Measurements from ENCODE around the gene LMLN. TPM values are rescaled to one million over a fixed set of nuclear protein-coding genes. Genes with fewer than 3 reads are reported as not detected.
"Not testable (repeated sequence)": the region's sequence is repeated elsewhere in the genome, so short reads cannot be mapped to it uniquely, and the experiment has no call there.

The LMLN gene
- polyA plus RNA-seq, 3 donors = 0.56 to 2.5 (median 1.3) TPM

GRCh38 chr3:197997936-197998335 is 37.9 kb downstream of the LMLN start:
- 97 to 100% (median 98%) methylated on average over 3 of the region's 3 CpGs for WGBS, 3 donors
- no peak overlapping the region for H3K27ac ChIP-seq (ENCODE audit: low read depth, low read length)

- no peak overlapping the region for H3K27ac ChIP-seq (ENCODE audit: low read depth, low read length)
- 96% methylated on average over 5 of the region's 5 CpGs for WGBS, 3 donors
Observed at GRCh38 chr3:198017090-198017489, 57.1 kb downstream of the LMLN start.

DNA sequence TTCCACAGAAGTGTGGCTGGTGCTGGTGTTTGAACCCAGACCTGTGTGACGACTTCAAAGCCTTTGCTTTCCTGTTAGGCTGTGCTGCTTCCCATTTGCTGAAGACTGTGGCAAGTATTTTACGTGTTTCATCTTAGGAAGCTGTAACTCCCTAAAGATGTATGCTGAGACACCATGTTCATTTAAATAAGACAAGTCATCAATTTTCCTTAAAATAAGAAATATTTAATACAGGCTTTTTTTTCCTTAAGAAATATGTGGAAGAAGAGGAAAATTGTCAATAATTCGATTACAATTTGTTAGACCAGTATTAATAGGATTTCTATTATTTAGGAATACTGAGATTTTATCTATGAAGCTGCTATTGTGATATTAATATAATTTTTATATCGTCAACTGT is 58.4 kb downstream of the LMLN start:
- WGBS, 3 donors = 84 to 90% (median 86%) methylated on average over 4 of the region's 4 CpGs
- H3K27ac ChIP-seq (ENCODE audit: low read depth, low read length) = no peak overlapping the region

DNA sequence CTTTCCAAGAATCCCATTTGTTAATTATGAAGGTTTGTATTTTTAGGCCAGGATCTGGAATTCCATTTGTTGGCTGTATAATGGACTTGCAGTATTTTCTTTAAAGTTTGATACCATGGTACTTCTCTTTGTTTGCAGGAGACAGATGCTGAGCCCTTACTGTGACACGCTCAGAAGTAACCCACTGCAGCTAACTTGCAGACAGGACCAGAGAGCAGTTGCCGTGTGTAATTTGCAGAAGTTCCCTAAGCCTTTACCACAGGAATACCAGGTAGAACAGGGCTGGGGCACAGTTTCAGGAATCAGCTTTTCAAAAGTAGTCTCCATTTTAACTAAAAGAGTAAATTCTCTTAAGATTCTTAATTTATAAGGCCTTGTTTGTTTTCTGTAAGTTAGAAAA is 59.1 kb downstream of the LMLN start:
- WGBS, 3 donors = 80 to 95% (median 85%) methylated on average over 2 of the region's 2 CpGs
- no peak overlapping the region for H3K27ac ChIP-seq (ENCODE audit: low read depth, low read length)

DNA sequence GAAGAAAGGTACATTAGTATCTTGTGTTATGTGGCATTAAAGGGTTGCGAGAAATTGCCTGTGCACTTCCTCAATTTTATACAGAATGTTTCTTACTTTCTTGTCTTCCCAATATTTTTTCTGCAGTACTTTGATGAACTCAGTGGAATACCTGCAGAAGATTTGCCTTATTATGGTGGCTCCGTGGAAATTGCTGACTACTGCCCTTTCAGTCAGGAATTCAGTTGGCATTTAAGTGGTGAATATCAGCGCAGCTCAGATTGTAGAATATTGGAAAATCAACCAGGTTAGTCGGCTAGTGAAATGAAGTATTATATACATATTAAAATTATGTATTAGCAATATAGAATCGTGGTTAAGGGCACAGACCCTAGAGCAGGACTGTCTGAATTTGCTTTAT is 61.3 kb downstream of the LMLN start:
- H3K27ac ChIP-seq (ENCODE audit: low read depth, low read length) = no peak overlapping the region
- WGBS, 3 donors = 93 to 94% (median 94%) methylated on average over 5 of the region's 5 CpGs

DNA sequence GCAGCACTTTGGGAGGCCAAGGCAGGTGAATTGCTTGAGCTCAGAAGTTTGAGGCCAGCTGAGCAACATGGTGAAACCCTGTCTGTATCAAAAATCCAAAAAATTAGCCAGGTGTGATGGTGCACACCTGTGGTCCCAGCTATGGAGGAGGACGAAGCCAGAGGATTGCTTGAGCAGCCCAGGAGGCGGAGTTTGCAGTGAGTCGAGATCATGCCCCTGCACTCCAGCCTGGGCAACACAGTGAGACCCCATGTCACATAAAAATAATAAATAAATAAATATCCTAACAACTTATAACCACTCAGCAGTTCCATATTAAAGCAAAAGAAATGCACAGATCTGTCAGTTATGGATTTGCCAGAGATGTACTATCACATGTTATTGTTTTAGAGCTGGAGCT is 62.6 kb downstream of the LMLN start:
- WGBS, 3 donors = 91 to 97% (median 95%) methylated on average over 3 of the region's 3 CpGs

GRCh38 chr3:198025644-198026043 is 65.6 kb downstream of the LMLN start:
- no peak overlapping the region for H3K27ac ChIP-seq (ENCODE audit: low read depth, low read length)
- 90 to 92% (median 91%) methylated on average over 8 of the region's 8 CpGs for WGBS, 3 donors

More for the DNA sequence above, 62.6 kb downstream of the LMLN start:
- H3K27ac ChIP-seq (ENCODE audit: low read depth, low read length) = no peak overlapping the region

- 90 to 93% (median 91%) methylated on average over 5 of the region's 5 CpGs for WGBS, 3 donors
- no peak overlapping the region for H3K27ac ChIP-seq (ENCODE audit: low read depth, low read length)
Observed at GRCh38 chr3:198026620-198027019, 66.6 kb downstream of the LMLN start.

- 87 to 91% (median 89%) methylated on average over 17 of the region's 17 CpGs for WGBS, 3 donors
- H3K27ac ChIP-seq (ENCODE audit: low read depth, low read length) = no peak overlapping the region
Observed at GRCh38 chr3:198027045-198027798, 67.2 kb downstream of the LMLN start.

DNA sequence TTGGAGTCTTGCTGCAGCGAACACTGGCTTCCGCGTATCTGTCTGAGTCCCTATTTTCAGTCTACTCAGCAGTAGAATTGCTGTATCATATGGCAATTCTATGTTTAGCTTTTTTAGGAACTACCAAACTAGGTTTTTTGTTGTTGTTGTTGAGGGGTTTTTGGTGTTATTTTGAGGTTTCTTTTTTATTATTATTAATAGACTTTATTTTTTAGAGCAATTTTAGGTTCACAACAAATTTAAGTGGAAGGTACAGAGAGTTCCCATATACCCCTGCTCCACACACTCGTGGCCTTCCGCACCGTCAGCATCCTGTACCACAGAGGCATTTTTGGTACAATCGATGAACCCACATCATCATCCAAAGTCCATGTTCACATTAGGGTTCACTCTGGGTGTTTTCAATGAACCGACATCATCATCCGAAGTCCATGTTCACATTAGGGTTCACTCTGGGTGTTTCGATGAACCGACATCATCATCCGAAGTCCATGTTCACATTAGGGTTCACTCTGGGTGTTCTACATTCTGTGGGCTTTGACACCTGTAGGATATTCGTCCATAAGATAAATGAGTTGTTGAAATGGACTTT is 67.9 kb downstream of the LMLN start:
- WGBS, 3 donors = 95 to 98% (median 97%) methylated on average over 13 of the region's 13 CpGs

DNA sequence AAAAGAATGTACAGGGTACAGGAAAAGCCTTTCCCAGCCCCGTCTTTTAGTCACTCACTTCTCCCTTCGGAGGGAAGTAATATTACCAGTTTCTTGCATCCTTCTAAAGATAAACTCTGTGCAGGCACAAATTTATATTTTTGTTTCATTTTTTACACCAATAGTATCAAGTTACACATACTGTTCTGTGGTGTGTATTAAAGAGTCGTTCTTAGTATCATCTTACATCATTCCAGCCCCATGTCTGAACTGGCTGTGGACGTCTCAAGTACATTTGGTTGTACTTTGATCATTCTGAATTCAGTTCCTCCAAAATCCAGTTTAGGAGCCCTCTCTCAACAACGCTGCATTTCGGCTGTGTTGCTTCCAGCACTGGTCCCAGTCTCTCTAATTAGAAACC is 68.7 kb downstream of the LMLN start:
- 72 to 80% (median 74%) methylated on average over 6 of the region's 6 CpGs for WGBS, 3 donors
- H3K27ac ChIP-seq (ENCODE audit: low read depth, low read length) = no peak overlapping the region

More for the DNA sequence above, 67.9 kb downstream of the LMLN start:
- no peak overlapping the region for H3K27ac ChIP-seq (ENCODE audit: low read depth, low read length)

GRCh38 chr3:198030125-198030524 is 70.1 kb downstream of the LMLN start:
- WGBS, 3 donors = 50 to 88% (median 73%) methylated on average over 8 of the region's 8 CpGs

DNA sequence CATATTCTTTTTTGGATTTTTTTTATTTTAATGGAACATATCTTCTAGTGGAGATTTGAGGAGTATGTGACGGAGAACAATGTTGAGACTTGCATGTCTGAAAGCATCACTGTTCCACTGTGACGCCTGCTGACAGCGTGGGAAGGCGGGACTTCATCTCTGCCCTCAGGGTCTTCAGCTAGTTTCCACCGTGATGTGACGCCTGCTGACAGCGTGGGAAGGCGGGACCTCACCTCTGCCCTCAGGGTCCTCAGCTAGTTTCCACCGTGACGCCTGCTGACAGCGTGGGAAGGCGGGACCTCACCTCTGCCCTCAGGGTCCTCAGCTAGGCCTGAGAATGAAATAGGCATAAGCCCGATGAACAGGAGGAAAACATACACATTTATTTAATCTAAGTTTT is 70.7 kb downstream of the LMLN start:
- WGBS, 3 donors = 91 to 93% (median 92%) methylated on average over 13 of the region's 13 CpGs
- no peak overlapping the region for H3K27ac ChIP-seq (ENCODE audit: low read depth, low read length)

More at GRCh38 chr3:198030125-198030524, 70.1 kb downstream of the LMLN start:
- H3K27ac ChIP-seq (ENCODE audit: low read depth, low read length) = no peak overlapping the region

DNA sequence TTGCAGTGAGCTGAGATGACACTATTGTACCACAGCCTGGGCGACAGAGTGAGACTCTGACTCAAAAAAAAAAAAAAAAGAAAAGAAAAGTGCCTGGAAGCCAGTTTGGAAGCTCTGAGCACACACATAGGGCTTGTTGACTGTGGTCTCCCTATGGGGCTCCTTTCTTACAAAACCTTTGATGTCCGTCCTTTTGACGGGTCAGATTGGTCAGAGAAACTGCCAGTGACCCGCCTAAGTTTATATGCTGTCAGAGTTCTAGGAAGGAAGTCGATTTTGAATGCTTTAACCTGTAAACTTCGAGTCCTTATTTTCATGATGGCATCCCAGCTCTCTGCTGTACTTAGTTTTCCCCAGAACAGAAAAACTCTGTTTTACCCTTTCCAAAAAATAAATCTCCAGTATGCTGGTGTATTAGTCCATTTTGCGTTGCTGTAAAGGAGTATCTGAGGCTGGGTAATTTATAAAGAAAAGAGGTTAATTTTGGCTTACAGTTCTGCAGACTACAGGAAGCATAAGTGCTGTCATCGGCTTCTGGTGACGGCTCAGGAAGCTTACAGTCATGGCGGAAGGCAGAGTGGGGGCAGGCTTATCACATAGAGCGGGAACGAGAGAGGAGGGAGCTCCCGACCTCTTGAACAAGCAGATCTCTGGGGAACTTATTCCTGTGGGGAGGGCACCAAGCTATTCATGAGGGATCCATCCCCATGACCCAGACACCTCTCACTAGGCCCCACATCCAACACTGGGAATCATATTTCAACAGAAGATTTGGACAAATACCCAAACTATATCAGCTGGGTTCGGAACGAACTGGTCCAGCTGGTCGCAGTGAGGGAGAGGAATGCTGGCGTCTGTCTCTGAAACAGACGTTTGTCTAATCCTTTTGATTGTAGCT is 72.3 kb downstream of the LMLN start:
- no peak overlapping the region for H3K27ac ChIP-seq (ENCODE audit: low read depth, low read length)
- 65 to 81% (median 71%) methylated on average over 18 of the region's 18 CpGs for WGBS, 3 donors

DNA sequence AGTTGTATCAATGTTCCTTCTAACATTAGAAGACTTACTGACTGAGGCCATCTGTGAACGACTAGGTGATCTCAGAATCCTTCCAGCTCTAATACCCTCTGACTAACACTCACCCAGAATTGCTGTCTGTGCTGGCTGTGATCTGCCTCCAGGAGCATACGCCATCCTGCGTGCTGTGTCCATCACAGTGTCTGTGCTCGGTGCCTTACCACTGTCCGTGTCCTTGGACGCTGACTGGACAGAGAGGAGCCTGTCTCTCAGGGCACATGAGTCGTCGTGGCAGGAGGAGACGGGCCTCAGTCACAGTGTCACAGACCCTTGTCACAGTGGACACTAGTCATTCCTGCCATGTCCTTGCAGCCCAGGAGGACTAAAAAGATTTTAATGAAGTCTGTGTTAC is 83.1 kb downstream of the LMLN start:
- 91 to 94% (median 91%) methylated on average over 9 of the region's 9 CpGs for WGBS, 3 donors
- H3K27ac ChIP-seq (ENCODE audit: low read depth, low read length) = no peak overlapping the region

DNA sequence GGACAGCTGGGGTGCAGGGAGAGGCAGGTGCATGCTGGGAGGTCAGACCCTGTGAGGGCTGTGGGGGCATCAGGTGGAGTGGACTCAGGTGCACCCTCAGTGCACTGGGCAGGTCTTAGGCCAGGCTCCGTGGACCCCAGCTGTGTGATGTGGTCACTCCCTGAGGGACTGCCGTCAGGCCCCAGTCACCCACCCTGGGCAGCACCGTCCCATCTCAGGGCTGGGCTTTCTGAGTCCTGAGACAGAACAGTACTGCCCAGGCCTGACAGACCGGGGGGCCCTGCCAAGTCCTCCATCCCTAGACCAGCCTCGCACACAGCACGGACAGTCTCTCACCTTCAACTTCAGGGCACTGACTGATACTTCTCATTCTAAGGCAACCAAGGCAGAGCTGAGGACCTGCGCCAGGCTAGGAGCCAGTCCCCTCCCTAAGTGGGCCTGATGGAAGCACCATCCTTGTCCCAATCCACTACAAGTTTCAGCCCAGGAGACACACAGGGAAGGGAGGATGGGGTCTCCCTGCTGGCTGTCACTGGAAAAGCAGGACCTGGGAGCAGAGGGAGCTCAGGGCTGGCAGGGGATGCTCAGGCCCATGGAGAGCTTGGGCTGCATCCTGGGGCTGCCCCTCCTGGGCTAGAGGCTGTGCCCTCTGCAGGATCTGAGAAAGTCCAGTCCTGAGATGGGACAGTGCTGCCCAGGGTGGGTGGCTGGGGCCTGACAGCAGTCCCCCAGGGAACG is 86.3 kb downstream of the LMLN start:
- no peak overlapping the region for H3K27ac ChIP-seq (ENCODE audit: low read depth, low read length)
- WGBS, 3 donors = 92 to 98% (median 95%) methylated on average over 8 of the region's 8 CpGs

DNA sequence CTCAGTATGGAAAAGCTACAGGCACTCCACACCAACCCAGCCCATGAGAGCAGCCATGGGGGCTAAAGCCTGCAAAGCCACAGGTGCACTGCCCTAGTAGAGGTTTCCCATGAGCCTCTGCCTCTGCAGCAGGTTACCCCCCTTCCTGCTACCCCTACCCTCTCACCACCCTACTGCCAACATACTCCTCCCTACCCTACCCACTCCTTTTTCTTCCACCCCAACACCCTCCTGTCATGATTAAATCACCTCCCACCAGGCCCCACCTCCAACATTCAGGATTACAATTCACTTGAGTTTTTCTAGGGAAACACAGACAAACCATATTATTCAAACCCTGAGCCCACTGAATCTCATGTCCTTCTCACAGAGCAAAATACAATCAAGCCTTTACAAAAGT is 88.4 kb downstream of the LMLN start:
- no peak overlapping the region for H3K27ac ChIP-seq (ENCODE audit: low read depth, low read length)

DNA sequence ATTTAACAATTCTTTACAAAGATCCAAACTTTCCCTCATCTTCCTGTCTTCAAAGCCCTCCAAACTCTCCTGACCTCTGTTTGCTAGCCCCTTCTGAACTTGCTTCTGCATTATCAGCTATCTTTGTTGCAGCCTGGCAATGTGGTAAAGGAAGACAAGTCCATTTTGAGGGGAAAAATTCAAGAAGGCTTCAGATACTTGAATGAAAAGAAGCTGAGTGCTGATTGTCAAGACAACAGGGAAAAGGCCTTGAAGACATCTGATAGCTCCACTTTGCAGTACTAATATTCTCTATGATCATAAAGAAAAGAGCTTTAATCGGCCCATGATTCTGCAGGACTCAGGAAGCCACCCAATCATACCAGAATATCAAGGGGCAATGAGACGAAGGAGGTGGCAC is 91.8 kb downstream of the LMLN start:
- H3K27ac ChIP-seq (ENCODE audit: low read depth, low read length) = no peak overlapping the region
- 61 to 80% (median 74%) methylated on average over 2 of the region's 2 CpGs for WGBS, 3 donors

DNA sequence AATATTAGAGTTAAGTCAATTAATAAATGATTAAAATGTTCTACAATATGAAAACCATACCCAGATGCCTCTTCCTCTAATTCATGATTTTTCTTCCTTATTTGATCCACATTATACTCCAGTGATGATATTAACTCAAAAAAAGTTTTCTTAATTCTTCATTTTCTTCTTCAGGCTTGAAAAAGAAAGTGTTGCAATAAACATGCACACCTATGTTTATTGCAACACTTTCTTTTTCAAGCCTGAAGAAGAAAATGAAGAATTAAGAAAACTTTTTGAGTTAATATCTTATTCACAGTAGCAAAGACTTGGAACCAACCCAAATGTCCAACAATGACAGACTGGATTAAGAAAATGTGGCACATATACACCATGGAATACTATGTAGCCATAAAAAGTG is 93.4 kb downstream of the LMLN start:
- H3K27ac ChIP-seq (ENCODE audit: low read depth, low read length) = not testable (repeated sequence)

All from adipose tissue (tissue), 3 donors.